Tibial artery (tissue), 4 donors: ENCODE data around the gene WASHC2C.
"Not testable (repeated sequence)": the region's sequence is repeated elsewhere in the genome, so short reads cannot be mapped to it uniquely, and the experiment has no call there.

Source experiments
- DNase-seq, 2 donors: peaks; one replicate each; pipeline ENCODE4 v3.0.0-alpha.2; 2019
- H3K27ac ChIP-seq, 2 donors: fragments of 200-600 bp; sonication (generic) in 1 of 2; 1 replicate in 1 of 2; 2 replicates in 1 of 2; pipeline ENCODE4 v1.5.1; 2018 to 2019; ENCODE audit warnings: mild to moderate bottlenecking in 1 of 2
- H3K27me3 ChIP-seq, 2 donors: fragments of 200-600 bp; sonication (generic) in 1 of 2; one replicate each; pipeline versions ENCODE4 v1.5.1 to v1.6.0; 2016 to 2019
- H3K36me3 ChIP-seq, 3 donors: fragments of 200-600 bp; sonication (generic) in 2 of 3; one replicate each; pipeline ENCODE4 v1.5.1; 2016 to 2019; ENCODE audit warnings: mild to moderate bottlenecking in 2 of 3
- H3K4me1 ChIP-seq, 4 donors: fragments of 200-600 bp; sonication (generic) in 2 of 4; 1 replicate in 3 of 4; 2 replicates in 1 of 4; pipeline ENCODE4 v1.5.1; 2016 to 2019
- H3K4me3 ChIP-seq, 2 donors: fragments of 200-600 bp; sonication (generic) in 1 of 2; 1 replicate in 1 of 2; 2 replicates in 1 of 2; pipeline ENCODE4 v1.5.1; 2018 to 2019; ENCODE audit warnings: mild to moderate bottlenecking in 2 of 2
- H3K9me3 ChIP-seq, 3 donors: fragments of 200-600 bp; sonication (generic) in 1 of 3; one replicate each; pipeline ENCODE4 v1.5.1; 2016 to 2019
- intact Hi-C: fragments of 100-400 bp; cut with DNase I; formaldehyde crosslinking; loops from one replicate; pipeline ENCODE4 v1.15.0; 2023; ENCODE audit warnings: low total_unique reads

Gene WASHC2C

DNA sequence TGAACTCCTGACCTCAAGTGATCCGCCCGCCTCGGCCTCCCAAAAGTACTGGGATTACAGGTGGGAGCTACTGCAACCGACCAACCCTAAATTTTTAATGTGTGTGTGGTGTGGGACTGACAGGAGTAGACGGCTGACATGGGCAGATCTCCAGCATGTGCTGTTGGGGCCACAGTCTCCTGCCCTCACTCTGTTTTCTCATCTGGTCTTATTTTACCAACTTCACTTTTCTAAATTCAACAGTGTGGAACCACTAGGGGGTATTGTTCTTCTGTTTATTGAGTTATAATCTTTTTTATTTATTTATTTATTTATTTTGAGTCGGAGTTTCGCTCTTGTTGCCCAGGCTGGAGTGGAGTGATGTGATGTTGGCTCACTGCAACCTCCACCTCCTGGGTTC lies 14.9 kb downstream of the WASHC2C start:
- H3K9me3 ChIP-seq, intact Hi-C loops, DNase-seq, H3K4me1 ChIP-seq, H3K27me3 ChIP-seq, H3K4me3 ChIP-seq, H3K27ac ChIP-seq: not testable (repeated sequence)
- peaks cover 7 to 39% (median 8%) of the 10 kb centered on the region in 3 donors for H3K36me3 ChIP-seq

DNA sequence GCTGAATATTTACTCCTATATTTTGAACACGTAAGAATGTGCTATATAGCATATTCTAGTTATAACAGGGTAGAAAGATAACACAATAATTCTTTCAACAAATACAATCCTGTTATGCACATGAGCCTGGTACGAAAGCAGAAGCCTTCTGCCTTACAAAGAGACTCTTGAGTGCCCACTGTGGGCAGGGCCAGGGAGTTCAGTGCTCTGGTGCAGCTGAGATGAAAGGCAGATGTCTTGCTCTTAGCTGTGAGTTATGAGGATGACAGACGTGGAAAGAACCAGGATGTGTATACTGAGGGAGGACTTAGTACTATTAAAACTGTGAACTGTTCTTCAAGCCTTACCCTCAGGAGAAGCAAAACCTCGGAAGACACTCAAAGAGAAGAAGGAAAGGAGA lies 24.1 kb downstream of the WASHC2C start:
- H3K27ac ChIP-seq, intact Hi-C loops, DNase-seq, H3K4me3 ChIP-seq, H3K9me3 ChIP-seq, H3K4me1 ChIP-seq, H3K27me3 ChIP-seq: not testable (repeated sequence)
- peaks cover 15 to 44% (median 16%) of the 10 kb centered on the region in 3 donors for H3K36me3 ChIP-seq

GRCh38 chr10:45752210-45752609 lies 25.1 kb downstream of the WASHC2C start:
- H3K9me3 ChIP-seq, H3K4me3 ChIP-seq, intact Hi-C loops, H3K4me1 ChIP-seq, H3K27ac ChIP-seq, DNase-seq, H3K27me3 ChIP-seq: not testable (repeated sequence)
- H3K36me3 ChIP-seq: peaks cover 6 to 38% (median 8%) of the 10 kb centered on the region in 3 donors

DNA sequence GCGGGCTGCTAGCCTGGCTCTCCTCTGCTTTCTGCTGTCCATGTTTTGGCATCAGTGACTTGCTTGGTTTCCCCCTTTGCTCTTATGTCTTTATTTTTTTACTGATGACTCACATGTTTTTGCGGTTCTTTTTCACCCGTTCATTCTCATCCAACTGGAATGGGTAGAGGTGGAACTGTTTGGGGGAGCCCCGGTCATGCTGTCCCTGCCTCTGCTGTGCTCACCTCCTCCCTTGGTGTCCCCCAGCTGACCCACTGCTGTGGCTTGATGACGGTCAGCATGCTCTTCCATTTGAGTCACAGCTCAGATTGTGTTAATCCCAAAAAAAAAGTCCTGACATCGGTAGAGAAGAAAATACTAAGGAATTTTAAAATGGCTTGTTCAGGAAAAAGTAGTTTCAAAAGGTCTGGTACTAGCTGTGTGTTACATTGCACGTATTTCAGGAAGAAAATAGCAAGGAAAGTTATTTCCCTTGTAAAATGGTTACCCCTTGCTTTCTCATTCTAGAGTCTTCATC lies 27.0 kb downstream of the WASHC2C start:
- H3K4me3 ChIP-seq, intact Hi-C loops, H3K27ac ChIP-seq, H3K9me3 ChIP-seq, H3K4me1 ChIP-seq, H3K27me3 ChIP-seq, DNase-seq: not testable (repeated sequence)
- H3K36me3 ChIP-seq: peaks cover 10 to 49% (median 15%) of the 10 kb centered on the region in 3 donors

DNA sequence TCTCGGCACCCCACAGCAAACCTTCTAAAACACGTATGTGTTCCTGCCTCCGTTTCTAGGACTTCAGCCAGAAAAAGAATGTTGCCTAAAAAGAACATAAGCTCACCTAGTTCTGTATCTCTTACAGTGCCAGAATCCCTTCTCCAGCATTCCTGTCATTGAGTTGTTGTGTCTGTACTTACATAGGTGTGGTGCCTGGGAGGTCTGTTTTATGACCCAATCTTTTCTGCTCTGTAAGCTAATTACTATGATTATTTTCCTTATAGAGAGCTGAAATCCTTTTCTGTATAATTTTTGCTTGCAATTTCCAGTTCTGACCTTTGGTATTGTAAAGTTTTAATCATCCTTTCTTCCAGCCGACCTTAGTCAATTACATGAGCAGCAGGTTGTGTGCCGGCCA lies 28.0 kb downstream of the WASHC2C start:
- H3K27me3 ChIP-seq, H3K4me1 ChIP-seq, H3K9me3 ChIP-seq, H3K4me3 ChIP-seq, H3K27ac ChIP-seq, intact Hi-C loops, DNase-seq: not testable (repeated sequence)
- H3K36me3 ChIP-seq: peaks cover 10 to 49% (median 15%) of the 10 kb centered on the region in 3 donors

GRCh38 chr10:45756065-45756464 lies 29.0 kb downstream of the WASHC2C start:
- DNase-seq, H3K4me3 ChIP-seq, H3K4me1 ChIP-seq, H3K9me3 ChIP-seq, H3K27me3 ChIP-seq, H3K27ac ChIP-seq, intact Hi-C loops: not testable (repeated sequence)
- peaks cover 10 to 46% (median 17%) of the 10 kb centered on the region in 3 donors for H3K36me3 ChIP-seq

GRCh38 chr10:45757661-45758396 lies 30.8 kb downstream of the WASHC2C start:
- H3K27ac ChIP-seq, H3K9me3 ChIP-seq, H3K4me3 ChIP-seq, DNase-seq, H3K4me1 ChIP-seq, H3K27me3 ChIP-seq, intact Hi-C loops: not testable (repeated sequence)
- H3K36me3 ChIP-seq: peaks cover 10 to 50% (median 12%) of the 10 kb centered on the region in 3 donors

GRCh38 chr10:45761622-45762021 lies 34.6 kb downstream of the WASHC2C start:
- not testable (repeated sequence) for H3K27me3 ChIP-seq
- peaks cover 5 to 33% (median 12%) of the 10 kb centered on the region in 3 donors for H3K36me3 ChIP-seq

DNA sequence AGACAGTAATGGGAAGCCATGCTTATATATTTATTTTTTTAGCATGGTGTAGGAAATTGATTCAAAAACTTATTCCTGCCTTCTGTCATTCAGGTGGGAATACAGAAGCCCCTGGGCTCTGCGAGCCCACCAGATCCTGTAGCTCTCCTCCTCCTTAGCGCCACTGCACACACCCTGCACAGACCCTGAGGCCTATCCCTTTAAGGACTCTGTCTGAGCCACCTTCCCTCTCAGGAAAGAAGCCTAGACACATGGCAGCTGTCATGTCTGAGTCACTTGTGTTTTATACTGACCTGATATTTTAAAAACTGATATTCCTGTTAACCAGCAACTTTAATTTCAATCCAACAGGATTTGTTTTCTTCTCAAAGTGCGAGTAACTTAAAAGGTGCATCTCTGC lies 36.0 kb downstream of the WASHC2C start:
- intact Hi-C loops, H3K27me3 ChIP-seq, H3K4me1 ChIP-seq, H3K9me3 ChIP-seq, H3K27ac ChIP-seq, H3K4me3 ChIP-seq, DNase-seq: not testable (repeated sequence)
- peaks cover 0 to 29% (median 6%) of the 10 kb centered on the region in 3 donors for H3K36me3 ChIP-seq

More at GRCh38 chr10:45761622-45762021, 34.6 kb downstream of the WASHC2C start:
- intact Hi-C loops, H3K4me3 ChIP-seq, H3K27ac ChIP-seq, DNase-seq, H3K4me1 ChIP-seq, H3K9me3 ChIP-seq: not testable (repeated sequence)

DNA sequence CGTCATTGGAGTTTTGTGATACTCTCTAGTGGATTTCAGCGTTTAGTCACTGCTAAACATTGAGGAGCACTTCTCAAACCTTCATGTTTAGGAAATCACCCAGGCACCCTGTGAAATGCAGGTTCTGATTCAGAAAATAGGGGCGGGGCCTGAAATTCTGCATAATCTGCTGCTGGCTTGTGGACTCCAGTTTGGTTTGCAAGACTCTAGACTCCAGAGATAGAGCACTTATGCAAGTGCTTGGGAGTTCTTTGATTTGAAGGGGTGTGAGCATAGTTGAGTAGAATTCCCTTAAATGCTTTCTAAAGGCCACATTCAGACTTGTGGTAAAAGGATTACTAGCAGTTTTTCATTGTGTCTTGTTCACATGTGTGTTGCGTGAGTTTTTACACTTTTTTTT lies 41.3 kb downstream of the WASHC2C start:
- H3K9me3 ChIP-seq, intact Hi-C loops, H3K4me1 ChIP-seq, H3K27ac ChIP-seq, H3K4me3 ChIP-seq, H3K27me3 ChIP-seq, DNase-seq: not testable (repeated sequence)
- peaks cover under 1 to 32% (median 1%) of the 10 kb centered on the region in 3 donors for H3K36me3 ChIP-seq

DNA sequence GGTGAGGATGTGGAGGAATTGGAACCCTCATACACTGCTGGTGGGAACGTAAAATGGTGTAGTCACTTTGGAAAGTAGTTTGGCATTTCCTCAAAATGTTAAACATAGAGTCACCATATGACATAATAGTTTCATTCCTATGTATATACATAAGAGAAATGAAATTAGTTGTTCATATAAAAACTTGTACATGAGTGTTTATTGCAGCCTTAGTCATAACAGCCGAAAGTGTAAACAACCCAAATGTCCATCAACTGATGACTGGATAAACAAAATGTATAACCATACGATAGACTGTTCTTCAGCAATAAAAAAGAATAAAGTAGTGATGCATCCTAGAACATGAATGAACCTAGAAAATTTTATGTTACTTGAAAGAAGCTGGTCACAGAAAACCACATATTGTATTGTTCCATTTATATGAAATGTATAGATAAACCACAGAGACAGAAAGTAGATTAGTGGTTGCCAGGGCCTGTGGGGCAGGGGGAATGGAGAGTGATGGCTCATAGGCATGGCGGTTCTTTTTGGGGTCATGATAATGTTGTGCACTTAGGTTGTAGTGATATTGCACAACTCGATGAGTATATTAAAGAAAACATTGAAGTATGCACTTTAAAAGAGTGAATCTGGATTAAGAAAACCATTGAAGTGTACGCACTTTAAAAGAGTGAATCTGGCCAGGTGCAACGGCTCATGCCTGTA lies 44.8 kb downstream of the WASHC2C start:
- H3K9me3 ChIP-seq, H3K27ac ChIP-seq, H3K27me3 ChIP-seq, intact Hi-C loops, H3K4me1 ChIP-seq, H3K4me3 ChIP-seq, DNase-seq: not testable (repeated sequence)
- peaks cover 4 to 40% (median 9%) of the 10 kb centered on the region in 3 donors for H3K36me3 ChIP-seq

- H3K27ac ChIP-seq, H3K27me3 ChIP-seq, intact Hi-C loops: not testable (repeated sequence)
These were observed 59.2 kb downstream of the WASHC2C start for GRCh38 chr10:45786217-45786616.

DNA sequence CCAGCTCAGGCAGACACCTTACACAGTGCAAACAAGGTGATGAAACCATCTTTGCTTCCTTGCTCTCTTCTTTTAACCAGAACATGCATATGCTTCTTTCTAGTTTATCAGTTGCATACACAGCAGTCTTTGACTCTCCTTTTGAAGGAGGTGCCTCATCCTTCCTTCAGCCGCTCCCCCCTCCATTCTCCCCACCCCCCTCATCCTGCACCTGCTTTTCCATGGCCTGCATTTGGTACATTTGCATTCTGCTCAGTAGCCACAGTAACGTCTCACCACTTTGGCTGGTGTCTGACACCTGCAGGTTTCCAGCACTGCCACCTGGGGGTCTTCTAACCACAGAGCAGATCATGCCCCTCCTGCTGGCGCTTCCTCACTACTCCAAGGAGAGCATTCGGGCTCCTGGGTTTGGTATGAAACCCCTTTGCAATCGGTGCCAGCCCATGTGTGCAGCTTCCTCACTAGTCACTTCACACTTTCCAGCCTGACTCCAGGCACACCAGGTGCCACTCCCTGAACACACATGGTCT lies 60.2 kb downstream of the WASHC2C start:
- H3K4me1 ChIP-seq, H3K9me3 ChIP-seq, DNase-seq, H3K27ac ChIP-seq, H3K4me3 ChIP-seq, intact Hi-C loops, H3K27me3 ChIP-seq: not testable (repeated sequence)
- peaks cover 23 to 67% (median 27%) of the 10 kb centered on the region in 3 donors for H3K36me3 ChIP-seq

More at GRCh38 chr10:45786217-45786616, 59.2 kb downstream of the WASHC2C start:
- DNase-seq, H3K9me3 ChIP-seq, H3K4me1 ChIP-seq, H3K4me3 ChIP-seq: not testable (repeated sequence)
- peaks cover 18 to 57% (median 21%) of the 10 kb centered on the region in 3 donors for H3K36me3 ChIP-seq

GRCh38 chr10:45789991-45790390 lies 62.9 kb downstream of the WASHC2C start:
- H3K27me3 ChIP-seq, DNase-seq, H3K4me1 ChIP-seq, intact Hi-C loops, H3K4me3 ChIP-seq, H3K27ac ChIP-seq, H3K9me3 ChIP-seq: not testable (repeated sequence)
- peaks cover 23 to 74% (median 25%) of the 10 kb centered on the region in 3 donors for H3K36me3 ChIP-seq
